ENCODE data around the gene TTLL1.

TTLL1 gene

DNA sequence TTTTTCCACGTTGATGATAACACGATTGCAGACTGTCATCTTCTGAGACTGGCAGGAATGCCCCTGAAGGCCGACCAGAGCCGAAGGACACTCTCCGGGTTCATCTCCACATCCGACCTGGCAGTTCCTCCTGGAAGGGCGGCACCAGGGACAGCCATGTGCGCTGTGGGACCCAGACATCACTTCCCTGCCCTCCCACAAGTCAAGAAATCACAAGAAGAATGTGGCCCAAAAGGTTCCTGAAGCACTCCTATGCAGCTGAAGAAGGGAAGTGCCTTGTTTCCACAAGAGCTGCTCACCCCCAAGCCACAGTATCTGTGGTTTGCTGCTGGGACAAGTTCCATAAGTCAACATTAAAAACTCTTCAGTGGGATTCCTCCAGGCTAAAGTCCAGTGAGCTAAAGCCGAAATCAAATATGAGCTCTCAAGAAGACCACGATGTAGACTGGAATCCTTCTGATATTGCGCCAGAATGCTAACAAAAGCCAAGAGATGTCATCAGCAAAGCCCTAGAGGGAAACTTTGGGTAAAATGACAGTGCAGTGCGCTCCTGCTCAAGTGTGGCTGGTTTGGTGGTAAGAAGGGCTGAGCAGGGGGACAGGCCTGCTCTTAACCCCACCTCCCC, 95.4 kb downstream of the TTLL1 start:
- no peak for DNase-seq (ENCODE audit: low spot score)

DNA sequence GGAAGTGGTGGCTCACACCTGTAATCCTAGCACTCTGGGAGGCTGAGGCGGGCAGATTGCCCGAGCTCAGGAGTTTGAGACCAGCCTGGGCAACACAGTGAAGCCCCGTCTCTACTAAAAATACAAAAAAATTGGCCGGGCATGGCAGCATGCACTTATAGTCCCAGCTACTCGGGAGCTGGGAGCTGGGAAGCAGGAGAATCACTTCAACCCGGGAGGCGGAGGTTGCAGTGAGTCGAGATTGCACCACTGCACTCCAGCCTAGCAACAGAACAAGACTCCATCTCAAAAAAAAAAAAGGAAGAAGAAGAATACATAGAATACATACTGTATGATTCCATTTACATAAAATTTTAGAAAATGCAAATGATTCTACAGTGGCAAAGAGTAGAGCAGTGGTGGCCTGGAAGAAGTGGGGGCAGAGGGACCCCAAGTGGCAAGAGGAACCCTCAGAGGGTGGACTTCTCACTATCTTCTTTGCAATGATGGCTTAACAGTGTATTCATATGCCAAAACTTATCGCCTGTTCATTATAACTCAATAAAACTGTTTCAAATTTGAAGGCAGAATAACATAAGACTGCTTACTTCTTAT, 96.2 kb downstream of the TTLL1 start:
- no peak for DNase-seq (ENCODE audit: low spot score)

DNA sequence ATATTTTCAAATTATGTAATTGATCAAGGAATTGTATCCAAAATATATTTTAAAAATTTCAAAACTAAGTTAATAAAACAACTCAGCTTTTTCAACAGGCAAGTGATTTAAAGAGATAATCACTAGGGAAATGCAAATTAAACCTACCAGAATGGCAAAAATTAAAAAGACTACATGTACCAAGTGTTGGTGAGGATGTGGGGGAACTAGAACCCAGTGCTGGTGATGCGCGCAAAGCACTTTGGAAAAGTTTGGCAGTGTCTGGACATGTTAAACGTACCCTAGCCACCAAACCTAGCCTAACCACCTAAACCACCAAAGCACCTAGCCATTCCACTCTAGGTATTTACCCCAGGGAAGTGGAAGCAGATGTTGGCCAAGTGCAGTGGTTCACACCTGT, 97.1 kb downstream of the TTLL1 start:
- DNase-seq (ENCODE audit: low spot score): no peak

- peak; percentile 90 for DNase-seq (ENCODE audit: low spot score)
Observed at GRCh38 chr22:42991010-42991651, 98.1 kb downstream of the TTLL1 start.

- DNase-seq (ENCODE audit: low spot score): peak; percentile 87
Observed at GRCh38 chr22:42990131-42990838, 98.9 kb downstream of the TTLL1 start.
